Heart left ventricle (tissue), 16 donors: Measurements from ENCODE around the gene KIF12. TPM values are rescaled to one million over a fixed set of nuclear protein-coding genes. Genes with fewer than 3 reads are reported as not detected.
"Not testable (repeated sequence)": the region's sequence is repeated elsewhere in the genome, so short reads cannot be mapped to it uniquely, and the experiment has no call there.

Source experiments
- ATAC-seq, 4 donors: fragments of 200-7000 bp; cut with Tn5 transposase; one replicate each; pipeline ENCODE4 v1.9.1; 2020 to 2022; ENCODE audit warnings: moderate library complexity in 4 of 4, mild to moderate bottlenecking in 3 of 4, moderate number of reproducible peaks in 1 of 4
- DNase-seq, 5 donors: peaks; one replicate each; pipeline ENCODE4 v3.0.0-alpha.2; 2020
- H3K27ac ChIP-seq, 12 donors: fragments of 200-600 bp; sonication (generic) in 4 of 12; one replicate each; pipeline versions ENCODE4 v1.5.0 to v1.8.0; 2016 to 2022; ENCODE audit warnings: mild to moderate bottlenecking in 2 of 12
- H3K27me3 ChIP-seq, 9 donors: fragments of 200-600 bp; sonication (generic) in 2 of 9; one replicate each; pipeline versions ENCODE4 v1.5.1 to v1.8.0; 2016 to 2022; ENCODE audit warnings: mild to moderate bottlenecking in 3 of 9
- H3K36me3 ChIP-seq, 9 donors: fragments of 200-600 bp; sonication (generic) in 2 of 9; one replicate each; pipeline versions ENCODE4 v1.5.0 to v1.8.0; 2018 to 2022; ENCODE audit warnings: mild to moderate bottlenecking in 2 of 9
- H3K4me1 ChIP-seq, 12 donors: fragments of 200-600 bp; sonication (generic) in 4 of 12; one replicate each; pipeline versions ENCODE4 v1.5.0 to v1.8.0; 2016 to 2022; ENCODE audit warnings: mild to moderate bottlenecking in 3 of 12
- H3K4me3 ChIP-seq, 12 donors: fragments of 200-600 bp; sonication (generic) in 4 of 12; one replicate each; pipeline versions ENCODE4 v1.5.0 to v1.8.0; 2017 to 2022; ENCODE audit warnings: mild to moderate bottlenecking in 9 of 12, moderate library complexity in 4 of 12
- H3K9me3 ChIP-seq, 12 donors: fragments of 200-600 bp; sonication (generic) in 4 of 12; one replicate each; pipeline versions ENCODE4 v1.5.0 to v1.8.0; 2016 to 2022; ENCODE audit warnings: mild to moderate bottlenecking in 1 of 12
- CTCF ChIP-seq, 12 donors: fragments of 200-600 bp; sonication (generic) in 4 of 12; IDR thresholded peaks; one replicate each; pipeline versions ENCODE4 v1.5.0 to v1.8.0; 2018 to 2022; ENCODE audit warnings: antibody characterized with exemption in 12 of 12, mild to moderate bottlenecking in 5 of 12
- POLR2A ChIP-seq, 2 donors: fragments of 450-650 bp; IDR thresholded peaks; one replicate each; pipeline ENCODE4 v1.6.1; 2017; ENCODE audit warnings: antibody characterized with exemption in 2 of 2, mild to moderate bottlenecking in 2 of 2, moderate library complexity in 2 of 2
- WGBS, 4 donors: extraction: QIAGEN DNeasy Blood & Tissue Kit in 2 of 4; methylation state at CpG; one replicate each; pipeline versions ENCODE4 v1.1.5 to v1.1.7; 2013 to 2018; 5-methylcytosine and 5-hydroxymethylcytosine counted together
- intact Hi-C, 10 donors: fragments of 100-400 bp; cut with DNase I; formaldehyde crosslinking; loops; one replicate each; pipeline versions ENCODE4 v1.11.1 to v1.14.2; 2022
- polyA plus RNA-seq, 2 donors: library from polyadenylated mRNA; stranded (reverse); fragments of 200-250 nt; gene quantifications; one replicate each; pipeline ENCODE4 v1.2.3, GENCODE V29; 2013
- total RNA-seq, 9 donors: library from RNA; depleted of rRNA in 2 of 9; stranded (reverse); fragments of >200 nt in 2 of 9; fragmentation: NEBNext Ultra II Directional in 3 of 9; extraction: Animal tissue kit (Norgen Biotek cat#: 25700) in 3 of 9; gene quantifications; one replicate each; pipeline versions ENCODE4 v1.1.0 to v1.2.4, GENCODE V29; 2016 to 2023
- donor health status: ischemic (EF 13 %, LVEDD 7.1; RV severe dilation, severe dysfunction).
- donor health status: healthy with polysubstance abuse.
- donor health status: DM: no; HTN: yes; CAD: no.
- donor health status: DM: no; HTN: no; CAD: no.
- donor health status: ischemic (EF 25% LVEDD 6.9; RV normal size, moderate dysfunction).
- donor health status: ischemic (EF 25% LVEDD 5.7; RV mildly dilated, moderate dysfunction).
- donor health status: healthy.
- donor health status: DM: yes; HTN: yes; CAD: no.
- donor health status: ischemic (EF 35%, LVEDD 5.7; RV mildly dilated, moderate dysfunction).
- donor health status: nonischemic (EF 11% LVEDD 7.7; RV severe dilation, severe dysfunction).
- donor health status: DM: yes; HTN: yes; CAD: no.
- donor health status: PGD.
- donor health status: ischemic (EF 29% LVEDD 5.4; RV normal size, mild dysfunction).
- donor health status: nonischemic (EF 23%, LVEDD 6.1; RV moderate dilation, normal function).

KIF12 gene
- total and polyA plus RNA-seq, 11 donors: 0.08 to 0.21 TPM; not detected in 9

- not testable (repeated sequence) for DNase-seq
These were observed 16.2 kb downstream of the KIF12 start for GRCh38 chr9:114082763-114083412.

GRCh38 chr9:114082017-114082762 lies 16.9 kb downstream of the KIF12 start:
- H3K36me3 ChIP-seq: no peaks in the 10 kb centered on the region
- TF ChIP-seq POLR2A (IDR thresholded peaks at IDR 0.05) (no peak), CTCF (IDR thresholded peaks at IDR 0.05) (peak; percentile 83 to 95 (median 90))
- H3K4me1 ChIP-seq: peaks cover 0 to 5% (median 0%) of the 10 kb centered on the region in 12 donors
- DNase-seq (peak; percentile 75 to 87 (median 84)), ATAC-seq (peak; percentile 75 to 95 (median 90))
- intact Hi-C loops: loop anchor here (1.0 to 5.0 kb wide), 6 partner anchors 26 to 210 kb away; no protein-coding TSS in a partner anchor
- peaks cover 0 to 11% (median 0%) of the 10 kb centered on the region in 9 donors for H3K27me3 ChIP-seq
- H3K9me3 ChIP-seq: no peaks in the 10 kb centered on the region
- H3K4me3 ChIP-seq: no peak overlapping the region
- 43 to 82% (median 50%) methylated on average over 5 to 10 of the region's 10 CpGs for WGBS, 4 donors
- H3K27ac ChIP-seq: no peak overlapping the region

More at GRCh38 chr9:114082763-114083412, 16.2 kb downstream of the KIF12 start:
- H3K4me3 ChIP-seq, H3K36me3 ChIP-seq, H3K4me1 ChIP-seq, H3K9me3 ChIP-seq, H3K27me3 ChIP-seq, H3K27ac ChIP-seq: not testable (repeated sequence)
- ATAC-seq: peak in 1 of 4 donors; percentile 16
- WGBS, 4 donors: 61 to 77% (median 62%) methylated on average over 11 to 13 of the region's 13 CpGs
- TF ChIP-seq CTCF (IDR thresholded peaks at IDR 0.05): peak in 1 of 12 donors; percentile 25
- intact Hi-C loops: loop anchor here (1.0 to 5.0 kb wide), 6 partner anchors 25 to 209 kb away; no protein-coding TSS in a partner anchor

- H3K4me1 ChIP-seq: peaks cover 0 to 5% (median 0%) of the 10 kb centered on the region in 12 donors
- no peak overlapping the region for H3K27ac ChIP-seq
- TF ChIP-seq CTCF (IDR thresholded peaks at IDR 0.05): no peak
- no peak for TF ChIP-seq POLR2A (IDR thresholded peaks at IDR 0.05)
- DNase-seq (no peak), ATAC-seq (no peak)
- 78 to 90% (median 81%) methylated on average over 6 of the region's 6 CpGs for WGBS, 4 donors
- no peak overlapping the region for H3K4me3 ChIP-seq
- H3K27me3 ChIP-seq: peaks cover 0 to 17% (median 0%) of the 10 kb centered on the region in 9 donors
- H3K9me3 ChIP-seq: no peaks in the 10 kb centered on the region
- no peaks in the 10 kb centered on the region for H3K36me3 ChIP-seq
- intact Hi-C loops: loop anchor here (1.0 to 5.0 kb wide), 6 partner anchors 27 to 211 kb away; no protein-coding TSS in a partner anchor
These were observed 17.6 kb downstream of the KIF12 start for GRCh38 chr9:114081441-114082016.
